Measurements from ENCODE around the gene ACADSB.

GRCh38 chr10:123027861-123028260 lies 19.1 kb downstream of the ACADSB start:
- TF ChIP-seq CTCF (IDR thresholded peaks at IDR 0.05 in 4 of 5, conservative IDR thresholded peaks at IDR 0.05 in 1 of 5), result no peak
- TF ChIP-seq POLR2A (IDR thresholded peaks at IDR 0.05), result no peak
